Ascending aorta (tissue), 2 donors: ENCODE results near the gene CYB5R4. TPM values are rescaled to one million over a fixed set of nuclear protein-coding genes. Genes with fewer than 3 reads are reported as not detected.
A peak's percentile ranks its signal among the peaks of the same experiment; 100 is the strongest.
"Not testable (repeated sequence)": the region's sequence is repeated elsewhere in the genome, so short reads cannot be mapped to it uniquely, and the experiment has no call there.

Source experiments
- DNase-seq, 2 donors: peaks; one replicate each; pipeline ENCODE4 v3.0.0-alpha.2; 2019; ENCODE audit warnings: low spot score in 2 of 2
- H3K27ac ChIP-seq, 2 donors: fragments of 200-600 bp; sonication (generic); one replicate each; pipeline ENCODE4 v1.5.1; 2016 to 2017; ENCODE audit warnings: mild to moderate bottlenecking in 1 of 2
- H3K27me3 ChIP-seq: fragments of 200-600 bp; sonication (generic); one replicate; pipeline ENCODE4 v1.5.1; 2017
- H3K36me3 ChIP-seq, 2 donors: fragments of 200-600 bp; sonication (generic); one replicate each; pipeline ENCODE4 v1.5.1; 2016
- H3K4me1 ChIP-seq, 2 donors: fragments of 200-600 bp; sonication (generic); one replicate each; pipeline ENCODE4 v1.5.1; 2016 to 2017; ENCODE audit warnings: mild to moderate bottlenecking in 1 of 2
- H3K4me3 ChIP-seq, 2 donors: fragments of 200-600 bp; sonication (generic); one replicate each; pipeline ENCODE4 v1.5.1; 2016 to 2017; ENCODE audit warnings: mild to moderate bottlenecking in 1 of 2
- H3K9me3 ChIP-seq, 2 donors: fragments of 200-600 bp; sonication (generic); one replicate each; pipeline ENCODE4 v1.5.1; 2016
- CTCF ChIP-seq, 3 experiments: fragments of 200-600 bp in 2 of 3; fragments of 450-650 bp in 1 of 3; sonication (generic) in 2 of 3; IDR thresholded peaks; one replicate each; pipeline ENCODE4 v1.5.1; 2016 to 2019; ENCODE audit warnings: antibody characterized with exemption in 3 of 3, mild to moderate bottlenecking in 1 of 3, moderate library complexity in 1 of 3
- intact Hi-C: fragments of 100-400 bp; cut with DNase I; formaldehyde crosslinking; loops from one replicate; pipeline ENCODE4 v1.15.1; 2023
- total RNA-seq: library from RNA; depleted of rRNA; stranded (reverse); fragments of >200 nt; gene quantifications from one replicate; pipeline ENCODE4 v1.1.0, GENCODE V29; 2016

CYB5R4 gene
- total RNA-seq, 1 donor from 2014 or later: 0.53 TPM

GRCh38 chr6:83885984-83886383, 26.5 kb downstream of the CYB5R4 start:
- intact Hi-C loops: loop anchor here (2.0 to 10.0 kb wide), 3 partner anchors 169 to 529 kb away; no protein-coding TSS in a partner anchor
- H3K27ac ChIP-seq: peak overlapping the region; percentile 46 to 54
- H3K4me3 ChIP-seq: no peak overlapping the region
- no peaks in the 10 kb centered on the region for H3K27me3 ChIP-seq
- no peaks in the 10 kb centered on the region for H3K9me3 ChIP-seq
- no peak for DNase-seq
- no peak for TF ChIP-seq CTCF (IDR thresholded peaks at IDR 0.05)
- H3K4me1 ChIP-seq: peaks cover 0 to 15% of the 10 kb centered on the region in 2 donors
- H3K36me3 ChIP-seq: no peaks in the 10 kb centered on the region

DNA sequence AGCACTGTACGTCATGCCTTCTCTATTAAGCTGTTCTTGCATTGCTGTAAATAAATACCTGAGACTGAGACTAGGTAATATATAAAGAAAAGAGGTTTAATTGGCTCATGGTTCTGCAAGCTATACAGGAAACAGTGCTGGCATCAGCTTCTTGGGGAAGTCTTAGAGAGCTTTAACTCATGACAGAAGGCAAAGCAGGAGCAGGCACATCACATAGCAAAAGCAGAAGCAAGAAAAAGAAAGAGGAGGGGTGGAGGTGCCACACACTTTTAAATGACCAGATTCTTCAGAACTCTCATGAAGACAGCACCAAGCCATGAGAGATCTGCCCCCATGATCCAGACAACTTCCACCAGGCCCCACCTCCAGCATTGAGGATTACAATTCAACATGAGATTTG, 30.1 kb downstream of the CYB5R4 start:
- intact Hi-C loops: loop anchor here (10.0 kb wide), 2 partner anchors 165 to 525 kb away; no protein-coding TSS in a partner anchor
- H3K9me3 ChIP-seq: no peaks in the 10 kb centered on the region
- no peak for TF ChIP-seq CTCF (IDR thresholded peaks at IDR 0.05)
- H3K36me3 ChIP-seq: peaks cover 0 to 4% of the 10 kb centered on the region in 2 donors
- no peak for DNase-seq
- H3K27ac ChIP-seq: no peak overlapping the region
- H3K27me3 ChIP-seq: no peaks in the 10 kb centered on the region
- H3K4me1 ChIP-seq: peaks cover 0 to 18% of the 10 kb centered on the region in 2 donors
- no peak overlapping the region for H3K4me3 ChIP-seq

DNA sequence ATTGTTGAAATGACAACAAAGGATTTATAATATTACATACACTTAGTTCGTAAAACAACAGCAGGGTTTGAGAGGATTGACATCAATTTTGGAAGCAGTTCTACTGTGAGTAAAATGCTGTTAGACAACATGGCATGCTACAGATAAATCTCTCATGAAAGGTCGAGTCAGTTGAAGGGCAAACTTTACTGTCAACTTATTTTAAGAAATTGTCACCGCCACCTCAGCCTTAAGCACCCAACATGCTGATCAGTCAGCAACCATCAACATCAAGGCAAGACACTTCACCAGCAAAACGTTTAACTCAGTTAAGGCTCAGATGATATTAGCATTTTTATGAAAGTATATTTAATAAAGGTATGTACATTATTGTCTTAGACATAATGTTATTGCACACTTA, 31.0 kb downstream of the CYB5R4 start:
- intact Hi-C loops: no loop called here
- H3K27ac ChIP-seq: no peak overlapping the region

GRCh38 chr6:83891586-83891985, 32.1 kb downstream of the CYB5R4 start:
- Histone ChIP-seq H3K4me3 (no peak overlapping the region), H3K9me3 (no peaks in the 10 kb centered on the region), H3K36me3 (peaks cover 0 to 4% of the 10 kb centered on the region in 2 donors), H3K27me3 (no peaks in the 10 kb centered on the region), H3K4me1 (peaks cover 0 to 8% of the 10 kb centered on the region in 2 donors), H3K27ac (no peak overlapping the region)
- intact Hi-C loops: no loop called here
- no peak for TF ChIP-seq CTCF (IDR thresholded peaks at IDR 0.05)
- no peak for DNase-seq

More for the DNA sequence above, 31.0 kb downstream of the CYB5R4 start:
- no peak for TF ChIP-seq CTCF (IDR thresholded peaks at IDR 0.05)
- Histone ChIP-seq H3K27me3 (no peaks in the 10 kb centered on the region), H3K9me3 (no peaks in the 10 kb centered on the region), H3K4me1 (peaks cover 0 to 11% of the 10 kb centered on the region in 2 donors), H3K4me3 (no peak overlapping the region), H3K36me3 (peaks cover 0 to 4% of the 10 kb centered on the region in 2 donors)
- DNase-seq: no peak

DNA sequence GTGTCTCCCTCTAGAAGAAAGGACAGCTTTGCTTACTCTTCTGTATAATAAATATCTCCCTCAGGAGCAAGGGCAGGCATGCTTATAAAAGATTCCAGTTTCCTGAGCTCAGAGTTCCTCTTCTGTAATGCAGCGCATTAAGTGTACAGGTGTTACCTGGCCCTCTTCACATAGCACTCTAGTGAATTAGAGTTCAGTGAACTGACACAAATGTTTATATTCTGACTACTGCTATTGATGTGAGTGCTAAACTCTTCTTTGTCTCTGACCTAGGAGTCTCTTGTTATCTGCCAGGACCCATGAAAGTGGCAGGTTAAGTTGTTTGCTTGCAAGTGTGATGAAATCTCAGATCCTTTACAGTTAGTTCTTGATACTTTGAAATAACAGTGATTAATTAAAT, 33.5 kb downstream of the CYB5R4 start:
- H3K36me3 ChIP-seq: peaks cover 0 to 4% of the 10 kb centered on the region in 2 donors
- H3K4me3 ChIP-seq: no peak overlapping the region
- H3K9me3 ChIP-seq: no peaks in the 10 kb centered on the region
- H3K4me1 ChIP-seq: peaks cover 0 to 3% of the 10 kb centered on the region in 2 donors
- no peak for DNase-seq
- intact Hi-C loops: no loop called here
- no peak for TF ChIP-seq CTCF (IDR thresholded peaks at IDR 0.05)
- H3K27me3 ChIP-seq: no peaks in the 10 kb centered on the region
- no peak overlapping the region for H3K27ac ChIP-seq

GRCh38 chr6:83897094-83897493, 37.6 kb downstream of the CYB5R4 start:
- H3K9me3 ChIP-seq, intact Hi-C loops, H3K36me3 ChIP-seq, H3K4me1 ChIP-seq, H3K27me3 ChIP-seq, H3K27ac ChIP-seq, H3K4me3 ChIP-seq, DNase-seq: not testable (repeated sequence)
